ENCODE results near the gene SNX25. TPM values are rescaled to one million over a fixed set of nuclear protein-coding genes. Genes with fewer than 3 reads are reported as not detected.

Gene SNX25
- total RNA-seq, 6 experiments from 2014 or later: 8.0 to 13.0 (median 10.5) TPM

GRCh38 chr4:185225940-185226339, 16.5 kb downstream of the SNX25 start:
- H3K36me3 ChIP-seq: no peaks in the 10 kb centered on the region
- no peak for TF ChIP-seq POLR2A (IDR thresholded peaks at IDR 0.05)
- TF ChIP-seq, protein P1, sequence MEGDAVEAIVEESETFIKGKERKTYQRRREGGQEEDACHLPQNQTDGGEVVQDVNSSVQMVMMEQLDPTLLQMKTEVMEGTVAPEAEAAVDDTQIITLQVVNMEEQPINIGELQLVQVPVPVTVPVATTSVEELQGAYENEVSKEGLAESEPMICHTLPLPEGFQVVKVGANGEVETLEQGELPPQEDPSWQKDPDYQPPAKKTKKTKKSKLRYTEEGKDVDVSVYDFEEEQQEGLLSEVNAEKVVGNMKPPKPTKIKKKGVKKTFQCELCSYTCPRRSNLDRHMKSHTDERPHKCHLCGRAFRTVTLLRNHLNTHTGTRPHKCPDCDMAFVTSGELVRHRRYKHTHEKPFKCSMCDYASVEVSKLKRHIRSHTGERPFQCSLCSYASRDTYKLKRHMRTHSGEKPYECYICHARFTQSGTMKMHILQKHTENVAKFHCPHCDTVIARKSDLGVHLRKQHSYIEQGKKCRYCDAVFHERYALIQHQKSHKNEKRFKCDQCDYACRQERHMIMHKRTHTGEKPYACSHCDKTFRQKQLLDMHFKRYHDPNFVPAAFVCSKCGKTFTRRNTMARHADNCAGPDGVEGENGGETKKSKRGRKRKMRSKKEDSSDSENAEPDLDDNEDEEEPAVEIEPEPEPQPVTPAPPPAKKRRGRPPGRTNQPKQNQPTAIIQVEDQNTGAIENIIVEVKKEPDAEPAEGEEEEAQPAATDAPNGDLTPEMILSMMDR (IDR thresholded peaks at IDR 0.05): no peak
- H3K27ac ChIP-seq: no peak overlapping the region
- H3K4me1 ChIP-seq: peaks cover 0 to 9% (median 0%) of the 10 kb centered on the region in 4 donors
- no peak overlapping the region for H3K4me3 ChIP-seq
- DNase-seq: no peak
- WGBS (ENCODE audit: insufficient coverage, low coverage, low lambda C conversion rate, missing lambda C conversion rate): 94% methylated on average over 6 of the region's 6 CpGs
- no peaks in the 10 kb centered on the region for H3K9me3 ChIP-seq
- intact Hi-C loops (cut with DNase I): no loop called here
- ATAC-seq: no peak
- H3K27me3 ChIP-seq: no peaks in the 10 kb centered on the region

DNA sequence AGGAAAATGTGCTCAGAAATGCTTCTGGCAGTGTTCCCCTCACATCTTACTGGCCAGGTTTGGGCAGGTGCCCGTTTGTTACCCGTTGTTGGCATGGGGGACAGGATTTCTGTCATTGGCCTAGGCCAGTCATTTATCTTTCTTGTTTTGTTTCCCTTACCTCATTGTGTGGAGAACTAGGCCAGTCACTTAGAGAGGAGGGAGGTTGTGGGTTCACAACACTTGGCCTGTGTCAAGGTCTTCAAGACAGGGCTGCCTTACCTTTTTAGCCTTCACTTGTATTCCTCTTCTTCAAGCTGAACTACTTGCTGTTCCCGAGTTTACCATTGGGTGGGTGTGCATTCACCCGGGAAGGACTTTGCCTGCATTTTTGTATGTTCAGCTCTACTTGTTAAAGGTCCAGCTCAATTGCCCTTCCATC, 17.7 kb downstream of the SNX25 start:
- intact Hi-C loops (cut with DNase I): no loop called here
- Histone ChIP-seq H3K9me3 (no peaks in the 10 kb centered on the region), H3K4me3 (no peak overlapping the region), H3K36me3 (no peaks in the 10 kb centered on the region), H3K4me1 (peaks cover 0 to 9% (median 0%) of the 10 kb centered on the region in 4 donors), H3K27me3 (no peaks in the 10 kb centered on the region), H3K27ac (no peak overlapping the region)
- peak; percentile 24 to 79 (median 40) for ATAC-seq
- WGBS (ENCODE audit: insufficient coverage, low coverage, low lambda C conversion rate, missing lambda C conversion rate): 21% methylated on average over 3 of the region's 4 CpGs
- DNase-seq: no peak
- TF ChIP-seq POLR2A (IDR thresholded peaks at IDR 0.05): no peak
- TF ChIP-seq, protein P1 (IDR thresholded peaks at IDR 0.05): peak in 1 of 4 donors; percentile 11

DNA sequence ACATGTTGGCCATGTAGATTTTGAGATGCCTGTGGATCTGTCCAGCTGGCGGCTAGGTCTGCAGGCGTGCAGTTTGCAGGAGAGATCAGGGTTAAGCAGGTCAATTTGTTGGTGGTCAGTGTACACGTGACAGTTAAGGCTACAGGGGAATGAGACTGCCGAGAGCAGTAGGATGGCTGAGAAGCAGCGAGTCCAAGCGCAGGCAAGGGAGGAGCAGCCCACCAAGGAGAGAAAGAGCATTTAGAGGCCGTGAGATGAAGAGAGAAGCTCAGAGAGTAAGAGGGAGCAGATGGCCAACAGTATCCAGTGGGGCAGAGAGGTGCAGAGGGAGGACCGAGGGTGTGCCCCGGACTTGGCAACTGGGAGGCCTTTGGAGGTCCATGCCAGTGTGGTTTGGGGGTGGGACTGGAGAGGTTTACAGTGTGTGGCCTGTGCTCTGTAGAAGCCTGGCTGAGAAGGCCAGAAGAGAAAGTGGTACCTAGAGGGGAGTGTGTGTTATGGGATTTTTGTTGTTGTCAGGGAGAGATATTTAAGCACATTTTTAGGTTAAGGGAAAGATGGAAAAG, 18.4 kb downstream of the SNX25 start:
- H3K27ac ChIP-seq: no peak overlapping the region
- TF ChIP-seq, protein P1 (IDR thresholded peaks at IDR 0.05): no peak
- TF ChIP-seq POLR2A (IDR thresholded peaks at IDR 0.05): no peak
- peaks cover 0 to 9% (median 0%) of the 10 kb centered on the region in 4 donors for H3K4me1 ChIP-seq
- WGBS (ENCODE audit: insufficient coverage, low coverage, low lambda C conversion rate, missing lambda C conversion rate): 83% methylated on average over 9 of the region's 9 CpGs
- H3K9me3 ChIP-seq: no peaks in the 10 kb centered on the region
- H3K36me3 ChIP-seq: no peaks in the 10 kb centered on the region
- ATAC-seq: no peak
- intact Hi-C loops (cut with DNase I): no loop called here
- no peak for DNase-seq
- H3K4me3 ChIP-seq: no peak overlapping the region
- no peaks in the 10 kb centered on the region for H3K27me3 ChIP-seq

GRCh38 chr4:185229021-185229818, 19.8 kb downstream of the SNX25 start:
- Histone ChIP-seq H3K27ac (no peak overlapping the region), H3K27me3 (no peaks in the 10 kb centered on the region), H3K4me1 (peaks cover 0 to 9% (median 0%) of the 10 kb centered on the region in 4 donors), H3K36me3 (no peaks in the 10 kb centered on the region), H3K4me3 (no peak overlapping the region), H3K9me3 (no peaks in the 10 kb centered on the region)
- no peak for DNase-seq
- intact Hi-C loops (cut with DNase I): no loop called here
- WGBS (ENCODE audit: insufficient coverage, low coverage, low lambda C conversion rate, missing lambda C conversion rate): 86% methylated on average over 14 of the region's 19 CpGs
- no peak for ATAC-seq
- no peak for TF ChIP-seq POLR2A (IDR thresholded peaks at IDR 0.05)
- TF ChIP-seq, protein P1 (IDR thresholded peaks at IDR 0.05): no peak
